HG03378 (cell line): ENCODE data around the gene MICAL3.

Source experiments
- ATAC-seq: cut with Tn5 transposase; IDR thresholded peaks from one replicate; pipeline ENCODE4 v1.9.1; 2021; ENCODE audit warnings: mild to moderate bottlenecking, moderate library complexity; ENCODE audit not compliant: unreplicated experiment

MICAL3 gene

GRCh38 chr22:17828502-17829080, 195.8 kb downstream of the MICAL3 start:
- no peak for ATAC-seq

- ATAC-seq = no peak
Measured at GRCh38 chr22:17827466-17827865, 196.9 kb downstream of the MICAL3 start.

- no peak for ATAC-seq
Measured at GRCh38 chr22:17825876-17826550, 198.3 kb downstream of the MICAL3 start.

- no peak for ATAC-seq
Measured at GRCh38 chr22:17824457-17824856, 199.9 kb downstream of the MICAL3 start.

- no peak for ATAC-seq
Measured at GRCh38 chr22:17823964-17824363, 200.4 kb downstream of the MICAL3 start.

- ATAC-seq = no peak
Measured at GRCh38 chr22:17823226-17823625, 201.1 kb downstream of the MICAL3 start.

- no peak for ATAC-seq
Measured at GRCh38 chr22:17822087-17822486, 202.3 kb downstream of the MICAL3 start.

GRCh38 chr22:17820879-17821439, 203.4 kb downstream of the MICAL3 start:
- ATAC-seq = no peak

- no peak for ATAC-seq
Measured at GRCh38 chr22:17818649-17819048, 205.7 kb downstream of the MICAL3 start.

GRCh38 chr22:17818180-17818579, 206.2 kb downstream of the MICAL3 start:
- ATAC-seq = no peak

- no peak for ATAC-seq
Measured at GRCh38 chr22:17817511-17818065, 206.8 kb downstream of the MICAL3 start.

GRCh38 chr22:17817079-17817478, 207.3 kb downstream of the MICAL3 start:
- no peak for ATAC-seq

GRCh38 chr22:17816649-17817048, 207.7 kb downstream of the MICAL3 start:
- ATAC-seq = no peak

GRCh38 chr22:17815703-17816254, 208.6 kb downstream of the MICAL3 start:
- no peak for ATAC-seq

- ATAC-seq = no peak
Measured at GRCh38 chr22:17814830-17815229, 209.5 kb downstream of the MICAL3 start.

GRCh38 chr22:17814084-17814483, 210.3 kb downstream of the MICAL3 start:
- no peak for ATAC-seq

GRCh38 chr22:17811119-17811518, 213.2 kb downstream of the MICAL3 start:
- no peak for ATAC-seq

GRCh38 chr22:17810570-17811116, 213.7 kb downstream of the MICAL3 start:
- ATAC-seq = no peak

- ATAC-seq = no peak
Measured at GRCh38 chr22:17808693-17809403, 215.5 kb downstream of the MICAL3 start.

GRCh38 chr22:17807578-17808410, 216.6 kb downstream of the MICAL3 start:
- ATAC-seq = no peak
